ENCODE results near the gene FNDC3B. TPM values are rescaled to one million over a fixed set of nuclear protein-coding genes. Genes with fewer than 3 reads are reported as not detected.

The FNDC3B gene
- total RNA-seq, 1 donor from 2014 or later, result 29.0 TPM

- Mint-ChIP-seq H3K4me1 (ENCODE audit: low read depth) (peaks cover 20% of the 10 kb centered on the region), H3K9me3 (no peaks in the 10 kb centered on the region), H3K27ac (no peak overlapping the region), H3K27me3 (ENCODE audit: insufficient read depth) (no peaks in the 10 kb centered on the region), H3K36me3 (ENCODE audit: low read depth) (peaks cover 8% of the 10 kb centered on the region), H3K4me3 (no peak overlapping the region)
- DNase-seq (ENCODE audit: low spot score), result no peak
- intact Hi-C loops (cut with micrococcal nuclease), result no loop called here
These were observed 253.0 kb downstream of the FNDC3B start for GRCh38 chr3:172292422-172292821.

DNA sequence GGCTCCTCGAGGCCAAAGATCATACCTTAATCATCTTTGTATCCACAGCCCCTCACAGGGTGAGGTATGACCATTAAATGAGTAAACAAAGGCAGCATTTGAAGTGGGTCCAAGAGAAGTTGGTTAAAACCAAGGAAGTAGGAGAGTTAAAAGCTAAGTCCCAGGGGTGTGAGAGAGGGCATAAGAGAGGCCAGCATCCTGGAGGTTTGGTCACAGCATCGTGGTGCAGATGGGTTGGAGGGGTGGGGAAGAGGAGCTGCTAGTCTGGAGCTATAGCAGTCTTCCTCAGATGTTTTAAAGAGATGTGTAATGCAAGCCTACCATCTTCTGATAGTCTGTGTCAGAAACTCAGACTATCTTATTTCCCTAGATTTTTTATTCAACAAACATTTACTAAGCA, 253.7 kb downstream of the FNDC3B start:
- Mint-ChIP-seq H3K27ac (no peak overlapping the region), H3K4me1 (ENCODE audit: low read depth) (peaks cover 19% of the 10 kb centered on the region), H3K27me3 (ENCODE audit: insufficient read depth) (no peaks in the 10 kb centered on the region), H3K9me3 (no peaks in the 10 kb centered on the region), H3K4me3 (no peak overlapping the region), H3K36me3 (ENCODE audit: low read depth) (peaks cover 8% of the 10 kb centered on the region)
- DNase-seq (ENCODE audit: low spot score), result no peak
- intact Hi-C loops (cut with micrococcal nuclease), result no loop called here

DNA sequence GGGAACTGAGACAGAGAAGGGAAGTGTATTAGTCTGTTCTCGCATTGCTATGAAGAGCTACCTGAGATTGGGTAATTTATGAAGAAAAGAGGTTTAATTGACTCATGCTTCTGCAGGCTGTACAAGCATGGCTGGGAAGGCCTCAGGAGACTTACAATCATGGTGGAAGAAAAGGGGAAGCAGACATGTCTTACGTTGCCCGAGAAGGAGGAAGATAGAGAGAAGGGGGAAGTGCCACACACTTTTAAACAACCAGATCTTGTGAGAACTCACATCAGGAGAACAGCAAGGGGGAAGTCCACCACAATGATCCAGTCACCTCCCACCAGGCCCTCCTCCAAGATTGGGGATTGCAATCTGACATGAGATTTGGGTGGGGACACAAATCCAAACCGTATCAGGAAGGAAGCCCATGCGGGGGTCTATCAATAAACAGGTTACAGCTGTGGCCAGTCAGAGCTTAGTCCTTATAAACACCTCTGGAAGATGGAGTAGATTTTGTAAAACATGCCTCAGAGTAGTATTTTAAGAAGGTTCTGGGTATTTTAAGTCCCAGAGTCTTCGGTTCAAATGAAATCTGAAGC, 254.9 kb downstream of the FNDC3B start:
- intact Hi-C loops (cut with micrococcal nuclease), result no loop called here
- Mint-ChIP-seq H3K36me3 (ENCODE audit: low read depth) (peaks cover 9% of the 10 kb centered on the region), H3K4me3 (no peak overlapping the region), H3K4me1 (ENCODE audit: low read depth) (peaks cover 7% of the 10 kb centered on the region), H3K9me3 (no peaks in the 10 kb centered on the region), H3K27ac (no peak overlapping the region), H3K27me3 (ENCODE audit: insufficient read depth) (no peaks in the 10 kb centered on the region)
- DNase-seq (ENCODE audit: low spot score), result no peak

DNA sequence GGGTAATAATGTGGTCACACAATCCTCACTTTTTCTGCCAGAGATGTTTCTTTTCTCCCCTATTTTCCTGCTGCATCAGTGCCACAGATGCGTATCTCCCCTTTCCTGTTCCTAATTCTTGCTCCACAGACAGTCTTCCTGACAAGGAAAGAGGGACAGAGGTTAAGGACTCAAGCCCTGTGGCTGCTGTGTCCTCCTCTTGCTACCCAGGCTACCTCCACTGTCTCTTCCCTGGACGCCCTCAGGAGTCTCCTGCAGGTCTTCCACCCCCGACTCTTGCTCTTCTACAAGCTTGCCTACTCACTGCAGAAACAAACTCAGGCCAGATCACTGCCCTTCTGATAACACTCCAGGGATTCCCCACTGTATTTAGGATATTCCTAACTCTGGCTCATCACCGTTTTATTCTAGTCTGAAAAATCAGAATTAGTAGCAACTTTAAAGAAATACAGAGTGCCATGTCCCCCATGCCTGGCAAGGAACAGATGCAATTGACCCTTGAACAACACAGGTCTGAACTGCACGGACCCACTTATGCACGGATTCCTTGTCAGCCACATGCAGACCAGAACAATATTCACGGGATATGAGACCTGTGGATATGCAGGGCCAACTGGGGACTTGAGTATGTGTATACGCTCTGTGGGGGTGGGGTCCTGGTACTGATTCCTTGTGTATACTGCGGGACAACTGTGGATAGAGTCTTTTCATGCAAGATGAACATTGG, 257.0 kb downstream of the FNDC3B start:
- H3K9me3 Mint-ChIP-seq, result no peaks in the 10 kb centered on the region
- DNase-seq (ENCODE audit: low spot score), result no peak
- intact Hi-C loops (cut with micrococcal nuclease), result no loop called here
- no peak overlapping the region for H3K27ac Mint-ChIP-seq
- H3K4me3 Mint-ChIP-seq, result no peak overlapping the region
- no peaks in the 10 kb centered on the region for H3K4me1 Mint-ChIP-seq (ENCODE audit: low read depth)
- peaks cover 12% of the 10 kb centered on the region for H3K36me3 Mint-ChIP-seq (ENCODE audit: low read depth)
- no peaks in the 10 kb centered on the region for H3K27me3 Mint-ChIP-seq (ENCODE audit: insufficient read depth)

DNA sequence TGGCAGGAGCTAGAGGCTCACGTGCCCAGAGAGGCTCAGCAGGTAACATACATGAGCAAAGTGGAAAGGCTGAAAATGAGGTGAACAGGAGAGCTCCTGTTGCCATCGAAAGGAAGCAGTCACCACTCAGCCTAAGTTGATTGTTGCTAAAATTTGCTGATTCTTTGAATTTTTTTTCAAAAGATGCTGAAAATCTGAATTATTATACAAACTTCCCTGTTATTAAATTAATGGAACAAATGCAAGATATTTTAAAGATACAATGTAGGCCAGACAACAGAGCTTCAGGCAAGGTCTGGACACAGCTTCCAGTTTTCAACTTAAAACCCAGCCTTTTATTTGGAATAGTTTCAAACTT, 257.6 kb downstream of the FNDC3B start:
- intact Hi-C loops (cut with micrococcal nuclease), result no loop called here
- DNase-seq (ENCODE audit: low spot score), result no peak
- Mint-ChIP-seq H3K9me3 (no peaks in the 10 kb centered on the region), H3K4me1 (ENCODE audit: low read depth) (no peaks in the 10 kb centered on the region), H3K27ac (no peak overlapping the region), H3K4me3 (no peak overlapping the region), H3K27me3 (ENCODE audit: insufficient read depth) (no peaks in the 10 kb centered on the region), H3K36me3 (ENCODE audit: low read depth) (peaks cover 12% of the 10 kb centered on the region)

DNA sequence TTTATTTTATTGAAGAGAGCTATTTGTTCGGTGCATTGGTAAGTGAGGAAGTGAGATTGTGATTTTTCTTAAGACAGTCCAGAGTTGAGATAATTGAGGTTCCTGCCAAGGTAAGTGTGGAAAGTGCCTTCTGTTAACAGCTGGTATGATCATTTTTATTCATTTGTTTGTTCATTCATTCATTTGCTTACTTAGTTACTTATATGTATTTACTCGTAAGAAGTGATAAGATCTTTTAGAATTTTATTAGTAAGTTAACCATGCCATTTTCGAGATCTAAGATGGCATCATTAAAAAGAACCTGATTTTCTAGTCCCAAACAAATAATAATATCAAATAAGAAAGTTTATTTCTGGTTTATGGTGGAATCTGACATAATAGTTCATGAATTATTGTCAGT, 258.9 kb downstream of the FNDC3B start:
- Mint-ChIP-seq H3K27ac (no peak overlapping the region), H3K36me3 (ENCODE audit: low read depth) (peaks cover 14% of the 10 kb centered on the region), H3K4me1 (ENCODE audit: low read depth) (no peaks in the 10 kb centered on the region), H3K4me3 (no peak overlapping the region), H3K9me3 (no peaks in the 10 kb centered on the region), H3K27me3 (ENCODE audit: insufficient read depth) (no peaks in the 10 kb centered on the region)
- DNase-seq (ENCODE audit: low spot score), result no peak
- intact Hi-C loops (cut with micrococcal nuclease), result no loop called here

DNA sequence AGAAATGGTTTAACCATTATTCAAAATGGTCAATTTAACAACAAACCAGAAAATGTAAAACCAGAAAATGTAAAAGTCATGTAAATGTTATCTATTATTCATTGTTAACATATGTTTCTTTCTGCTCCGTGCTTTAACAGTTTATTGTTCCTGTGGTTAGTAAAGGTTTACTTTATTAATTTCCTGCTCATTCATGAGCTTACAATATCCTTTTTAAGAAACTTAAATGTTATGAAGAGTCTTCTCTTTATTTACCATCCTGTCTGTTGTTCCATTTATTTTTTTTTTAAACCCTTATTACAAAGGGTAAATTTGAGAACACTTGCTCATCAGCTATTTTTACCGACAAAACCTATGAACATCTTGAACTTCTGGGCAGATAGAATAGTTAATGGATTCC, 260.8 kb downstream of the FNDC3B start:
- intact Hi-C loops (cut with micrococcal nuclease), result no loop called here
- H3K4me3 Mint-ChIP-seq, result no peak overlapping the region
- H3K36me3 Mint-ChIP-seq (ENCODE audit: low read depth), result peaks cover 15% of the 10 kb centered on the region
- no peaks in the 10 kb centered on the region for H3K9me3 Mint-ChIP-seq
- H3K4me1 Mint-ChIP-seq (ENCODE audit: low read depth), result no peaks in the 10 kb centered on the region
- H3K27ac Mint-ChIP-seq, result no peak overlapping the region
- DNase-seq (ENCODE audit: low spot score), result no peak
- no peaks in the 10 kb centered on the region for H3K27me3 Mint-ChIP-seq (ENCODE audit: insufficient read depth)

DNA sequence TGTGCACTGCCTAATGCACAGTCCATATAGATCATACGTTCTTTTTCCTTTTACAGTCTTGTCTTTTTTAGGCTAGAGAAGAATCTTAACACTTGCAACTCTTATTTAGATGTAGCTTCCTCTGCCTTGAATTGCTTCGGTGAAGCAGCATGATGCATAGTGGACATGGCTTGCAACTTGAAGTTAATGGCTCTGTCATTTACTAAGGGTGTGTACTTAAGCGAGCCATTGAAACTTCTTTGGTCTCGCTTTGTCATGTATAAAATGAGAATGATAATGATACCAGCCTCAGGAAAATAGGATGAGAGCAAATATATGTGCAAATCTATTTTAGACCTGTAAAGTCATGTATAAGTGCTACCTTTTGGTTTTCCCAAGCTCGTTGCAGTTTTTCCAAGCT, 261.5 kb downstream of the FNDC3B start:
- no peaks in the 10 kb centered on the region for H3K9me3 Mint-ChIP-seq
- intact Hi-C loops (cut with micrococcal nuclease), result no loop called here
- H3K27ac Mint-ChIP-seq, result no peak overlapping the region
- DNase-seq (ENCODE audit: low spot score), result no peak
- peaks cover 16% of the 10 kb centered on the region for H3K36me3 Mint-ChIP-seq (ENCODE audit: low read depth)
- no peaks in the 10 kb centered on the region for H3K4me1 Mint-ChIP-seq (ENCODE audit: low read depth)
- H3K4me3 Mint-ChIP-seq, result no peak overlapping the region
- no peaks in the 10 kb centered on the region for H3K27me3 Mint-ChIP-seq (ENCODE audit: insufficient read depth)

DNA sequence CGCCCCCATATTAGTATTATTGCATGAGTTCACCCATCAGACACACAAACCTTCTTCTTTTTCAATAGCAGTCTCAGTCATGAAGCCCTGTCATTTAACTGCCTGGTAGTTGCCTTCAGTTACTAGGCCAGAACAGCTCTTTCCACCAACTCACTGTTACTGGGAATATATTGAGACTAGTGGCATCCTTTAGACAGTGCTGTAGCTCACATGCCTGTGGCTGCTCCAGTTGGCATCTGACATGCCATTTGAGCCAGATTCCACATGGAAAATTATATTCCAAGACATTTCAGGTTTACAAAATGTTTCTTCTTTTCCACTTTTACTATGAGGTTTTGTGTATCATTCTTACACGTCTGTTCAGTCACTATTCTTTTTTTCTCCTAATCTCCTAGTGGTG, 262.8 kb downstream of the FNDC3B start:
- H3K36me3 Mint-ChIP-seq (ENCODE audit: low read depth), result peaks cover 16% of the 10 kb centered on the region
- no peak for DNase-seq (ENCODE audit: low spot score)
- H3K9me3 Mint-ChIP-seq, result no peaks in the 10 kb centered on the region
- H3K4me3 Mint-ChIP-seq, result no peak overlapping the region
- H3K27me3 Mint-ChIP-seq (ENCODE audit: insufficient read depth), result no peaks in the 10 kb centered on the region
- intact Hi-C loops (cut with micrococcal nuclease), result no loop called here
- H3K27ac Mint-ChIP-seq, result no peak overlapping the region
- no peaks in the 10 kb centered on the region for H3K4me1 Mint-ChIP-seq (ENCODE audit: low read depth)

DNA sequence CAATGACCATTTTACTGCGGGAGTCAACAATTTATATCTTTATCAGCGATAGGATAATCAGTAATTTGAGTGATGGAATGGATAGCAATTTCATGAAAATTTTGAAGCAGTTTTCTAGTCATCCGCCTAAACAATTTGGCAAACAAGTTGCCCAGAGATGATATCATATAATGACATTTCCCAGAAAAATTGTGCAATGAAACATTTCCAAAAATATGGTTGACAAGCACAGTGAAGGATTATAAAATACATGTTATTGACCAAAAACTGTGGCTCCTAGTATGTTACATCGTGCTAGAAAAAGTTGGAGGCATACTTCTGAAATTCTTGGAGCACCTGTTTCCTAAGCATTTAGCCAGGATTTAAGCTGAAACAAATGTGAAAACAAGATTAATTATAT, 263.8 kb downstream of the FNDC3B start:
- H3K4me1 Mint-ChIP-seq (ENCODE audit: low read depth), result no peaks in the 10 kb centered on the region
- H3K27ac Mint-ChIP-seq, result no peak overlapping the region
- H3K27me3 Mint-ChIP-seq (ENCODE audit: insufficient read depth), result no peaks in the 10 kb centered on the region
- no peak for DNase-seq (ENCODE audit: low spot score)
- intact Hi-C loops (cut with micrococcal nuclease), result no loop called here
- H3K9me3 Mint-ChIP-seq, result no peaks in the 10 kb centered on the region
- H3K4me3 Mint-ChIP-seq, result no peak overlapping the region
- H3K36me3 Mint-ChIP-seq (ENCODE audit: low read depth), result peaks cover 25% of the 10 kb centered on the region

- Mint-ChIP-seq H3K27me3 (ENCODE audit: insufficient read depth) (no peaks in the 10 kb centered on the region), H3K4me3 (no peak overlapping the region), H3K36me3 (ENCODE audit: low read depth) (peaks cover 25% of the 10 kb centered on the region), H3K27ac (peak overlapping the region; percentile 22), H3K9me3 (no peaks in the 10 kb centered on the region), H3K4me1 (ENCODE audit: low read depth) (no peaks in the 10 kb centered on the region)
- intact Hi-C loops (cut with micrococcal nuclease), result no loop called here
- DNase-seq (ENCODE audit: low spot score), result no peak
These were observed 264.7 kb downstream of the FNDC3B start for GRCh38 chr3:172303941-172304558.

DNA sequence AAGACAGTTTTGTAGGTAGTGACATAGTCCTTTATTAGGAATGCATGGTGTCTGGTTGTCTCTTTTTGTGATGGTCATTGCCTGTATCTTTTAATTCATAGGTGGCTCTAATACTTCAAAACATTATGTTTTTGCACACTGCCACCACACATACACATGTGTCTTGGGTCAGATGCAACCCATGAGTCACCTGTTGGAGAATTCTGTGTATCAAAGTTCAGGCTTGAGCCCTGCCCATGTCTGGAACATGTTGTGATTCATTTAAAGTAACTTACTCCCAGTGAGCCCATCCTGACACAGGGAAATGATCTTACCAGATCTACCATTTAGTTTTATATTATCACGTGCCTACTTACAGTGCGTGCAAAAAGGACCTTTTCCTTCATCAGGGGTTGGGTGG, 266.2 kb downstream of the FNDC3B start:
- H3K9me3 Mint-ChIP-seq, result no peaks in the 10 kb centered on the region
- no peaks in the 10 kb centered on the region for H3K27me3 Mint-ChIP-seq (ENCODE audit: insufficient read depth)
- intact Hi-C loops (cut with micrococcal nuclease), result no loop called here
- H3K27ac Mint-ChIP-seq, result no peak overlapping the region
- no peak for DNase-seq (ENCODE audit: low spot score)
- peaks cover 23% of the 10 kb centered on the region for H3K36me3 Mint-ChIP-seq (ENCODE audit: low read depth)
- no peak overlapping the region for H3K4me3 Mint-ChIP-seq
- no peaks in the 10 kb centered on the region for H3K4me1 Mint-ChIP-seq (ENCODE audit: low read depth)

DNA sequence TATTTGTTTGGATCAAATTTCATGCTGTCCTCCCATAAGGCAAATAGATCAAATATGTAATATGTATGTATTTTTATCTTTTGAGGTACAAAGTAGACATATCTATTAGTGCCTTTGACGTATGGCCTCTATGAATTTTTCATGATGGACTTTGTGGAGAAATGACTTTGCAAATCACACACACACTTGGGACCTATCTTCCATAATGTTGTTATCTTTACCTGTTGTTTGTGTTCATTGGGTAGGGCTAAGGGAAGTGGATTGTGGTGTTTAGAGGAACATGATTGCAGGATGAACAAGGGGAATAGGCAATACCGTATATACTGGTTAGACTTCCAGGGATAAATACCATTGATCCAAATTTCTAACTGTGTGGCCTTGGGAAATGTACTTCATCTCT, 266.6 kb downstream of the FNDC3B start:
- intact Hi-C loops (cut with micrococcal nuclease), result no loop called here
- no peaks in the 10 kb centered on the region for H3K4me1 Mint-ChIP-seq (ENCODE audit: low read depth)
- peaks cover 26% of the 10 kb centered on the region for H3K36me3 Mint-ChIP-seq (ENCODE audit: low read depth)
- no peak for DNase-seq (ENCODE audit: low spot score)
- H3K4me3 Mint-ChIP-seq, result no peak overlapping the region
- no peaks in the 10 kb centered on the region for H3K9me3 Mint-ChIP-seq
- H3K27me3 Mint-ChIP-seq (ENCODE audit: insufficient read depth), result no peaks in the 10 kb centered on the region
- no peak overlapping the region for H3K27ac Mint-ChIP-seq

Data from activated T-helper 1 cell treated with anti-CD3 and anti-CD28 coated beads, Interleukin-12 subunit alpha, Interleukin-12 subunit beta, Interleukin-2, Interleukin-4 antibody, amounts not matched to agents 30 ng/mL and 10 ng/mL and 1 ng/mL, durations not matched to agents 14 hours and 24 hours and 36 hours (primary cell).